Skin epidermis (tissue), 12 donors: ENCODE data around the gene CPEB2.

ENCODE experiments used
- H3K27ac ChIP-seq, 21 experiments: fragments of 200-600 bp; sonication (generic) in 11 of 21; one replicate each; pipeline ENCODE4 v1.5.0; 2020; ENCODE audit warnings: mild to moderate bottlenecking in 3 of 21, inconsistent platforms in 2 of 21, moderate library complexity in 2 of 21
- H3K4me3 ChIP-seq, 7 experiments: fragments of 200-600 bp; sonication (generic) in 2 of 7; one replicate each; pipeline ENCODE4 v1.5.0; 2020; ENCODE audit warnings: inconsistent platforms in 2 of 7, mild to moderate bottlenecking in 2 of 7, moderate library complexity in 1 of 7

CPEB2 gene

DNA sequence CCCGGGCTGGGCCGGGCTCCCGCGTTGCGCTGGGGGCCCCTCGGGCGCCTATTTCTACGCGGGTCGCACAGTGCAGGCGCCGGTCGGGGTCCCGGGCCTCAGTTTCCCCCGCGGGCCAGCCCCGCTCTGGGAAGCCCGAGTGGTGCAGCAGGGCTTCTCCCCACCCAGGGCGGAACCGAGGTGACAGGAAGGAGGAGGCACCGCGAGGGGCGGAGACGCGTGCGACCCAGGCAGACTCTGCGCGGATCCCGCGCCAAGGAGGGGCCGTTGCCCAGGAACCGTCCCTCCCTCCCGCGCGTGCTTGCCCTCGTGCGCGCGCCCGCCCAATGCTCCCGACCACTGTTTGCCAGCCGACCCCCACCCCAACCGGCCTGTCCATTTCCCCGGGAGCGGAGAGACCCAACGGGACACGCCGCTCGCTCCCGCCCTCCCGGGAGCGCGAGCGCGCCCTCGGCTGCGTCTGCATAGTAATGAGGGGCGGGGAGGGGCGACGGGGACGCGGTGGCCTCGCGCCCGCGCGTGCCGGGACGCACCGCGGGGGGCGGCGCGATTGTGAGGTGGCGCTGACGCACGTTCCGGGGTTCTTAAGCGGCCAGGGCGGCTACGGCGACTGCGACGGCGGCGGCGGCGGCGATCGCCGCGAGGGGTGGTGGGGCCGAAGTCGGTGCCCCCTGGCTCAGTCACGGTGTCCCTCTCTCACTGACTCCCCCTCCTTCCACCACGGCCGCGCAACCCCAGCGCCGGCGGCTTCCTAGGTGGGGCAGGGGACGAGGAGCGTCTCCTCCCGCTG is at the start of gene CPEB2:
Gene CPEB2 (plus strand): TSS at position 613 of the 790 bp plus-strand sequence. CDS start 193 bp downstream, outside the sequence.
- Histone ChIP-seq H3K4me3 (peak within 1 kb of the TSS; percentile 63 to 99 (median 82)), H3K27ac (peak within 1 kb of the TSS; percentile 96 to 100 (median 100))

DNA sequence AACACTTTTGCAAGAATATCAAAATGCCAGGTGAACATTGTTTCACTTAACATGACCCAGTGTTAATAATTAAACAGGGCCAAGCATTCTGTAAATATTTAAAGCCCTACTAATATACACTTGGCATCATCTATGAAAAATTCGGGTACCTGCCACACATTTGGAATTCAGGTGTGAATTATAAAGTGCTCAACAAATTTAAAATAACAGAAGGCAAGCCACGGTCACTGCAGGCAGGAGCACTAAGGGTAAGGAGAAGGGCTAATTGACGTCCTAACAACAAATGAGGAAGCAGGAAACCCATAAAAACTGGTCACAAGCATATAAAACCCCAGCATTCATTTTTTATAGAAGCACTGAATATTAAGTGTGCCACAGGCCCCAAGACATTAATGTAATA is 43.8 kb upstream of the CPEB2 start:
- H3K27ac ChIP-seq, result no peak overlapping the region
- no peak overlapping the region for H3K4me3 ChIP-seq

- Histone ChIP-seq H3K4me3 (no peak overlapping the region), H3K27ac (no peak overlapping the region)
Observed at GRCh38 chr4:14961292-14961691, 41.0 kb upstream of the CPEB2 start.

DNA sequence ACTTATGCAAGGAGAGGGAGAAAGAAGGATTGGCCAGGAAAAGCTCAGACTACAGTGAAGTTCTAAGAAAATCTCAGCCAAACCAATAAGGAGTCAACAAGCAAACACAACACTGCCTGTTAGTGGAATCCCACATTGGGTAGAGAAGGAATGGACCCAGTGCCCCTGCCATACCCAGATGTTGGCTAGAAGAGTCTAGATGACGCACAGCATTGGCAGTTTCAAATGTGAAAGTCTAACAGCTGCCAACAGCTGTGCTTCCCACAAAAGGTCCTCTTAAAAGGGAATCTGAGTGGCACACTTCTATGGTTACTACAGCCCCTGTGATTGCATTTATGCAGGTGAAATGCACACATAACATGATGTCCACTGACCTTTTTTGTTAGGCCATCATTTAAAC is 37.2 kb upstream of the CPEB2 start:
- Histone ChIP-seq H3K4me3 (no peak overlapping the region), H3K27ac (no peak overlapping the region)

DNA sequence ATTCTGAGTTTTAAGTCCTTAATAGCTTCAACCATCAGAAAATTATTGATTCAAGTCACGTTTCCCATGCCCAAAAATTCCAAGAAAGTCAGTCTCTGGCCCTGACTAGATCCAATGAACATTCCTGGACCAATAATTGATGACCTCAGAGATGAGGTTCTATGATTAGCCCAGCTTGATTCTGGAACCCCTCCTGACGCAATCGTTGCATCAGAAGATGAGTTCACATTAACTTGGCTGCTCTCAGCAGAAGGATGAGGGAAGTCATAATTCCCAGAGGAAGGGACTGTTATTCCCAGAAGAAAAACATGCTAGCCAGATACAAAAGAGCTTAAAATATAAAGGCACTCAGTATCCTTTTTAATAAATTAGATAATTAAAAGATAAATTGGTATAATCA is 34.3 kb upstream of the CPEB2 start:
- H3K4me3 ChIP-seq, result no peak overlapping the region
- H3K27ac ChIP-seq, result no peak overlapping the region

DNA sequence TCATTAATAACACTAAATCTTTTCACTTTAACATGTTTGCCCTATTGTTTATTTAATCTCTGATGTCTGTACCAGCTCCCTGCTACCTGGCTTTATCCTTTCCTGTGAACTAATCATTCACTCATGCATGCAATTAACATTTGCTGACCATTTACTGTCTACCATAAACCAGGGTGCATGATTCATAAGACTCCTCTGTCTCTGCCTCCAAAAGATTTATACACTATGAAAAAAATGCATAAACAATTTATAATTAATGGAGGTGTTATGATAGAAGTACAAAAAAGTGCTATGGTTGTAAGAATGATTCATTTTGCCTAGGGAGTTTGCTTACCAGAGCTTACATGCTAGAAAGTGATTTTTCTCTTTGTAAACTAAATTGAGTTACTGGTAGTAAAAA is 24.5 kb upstream of the CPEB2 start:
- Histone ChIP-seq H3K27ac (no peak overlapping the region), H3K4me3 (no peak overlapping the region)

DNA sequence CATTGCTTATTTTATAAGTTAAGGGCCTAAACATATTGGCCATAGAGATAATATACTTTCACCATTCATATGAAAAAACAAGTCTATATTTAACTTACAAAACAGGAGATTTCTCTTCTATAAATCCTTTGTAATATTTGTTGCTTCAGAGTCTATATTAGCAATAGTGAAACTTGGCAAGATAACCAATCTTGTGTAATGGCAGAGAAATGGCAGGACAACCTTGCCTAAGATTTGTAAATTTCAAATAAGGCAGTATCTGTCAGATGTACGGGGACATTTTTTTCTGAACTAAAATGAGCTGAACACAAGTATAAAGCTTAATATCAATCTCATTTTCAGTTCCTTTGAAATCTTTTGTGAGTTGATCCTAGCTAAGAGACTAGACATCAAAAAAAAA is 17.8 kb upstream of the CPEB2 start:
- H3K27ac ChIP-seq, result peak overlapping the region in 1 of 21 experiments; percentile 11
- no peak overlapping the region for H3K4me3 ChIP-seq

GRCh38 chr4:14985161-14985560 is 17.1 kb upstream of the CPEB2 start:
- Histone ChIP-seq H3K27ac (no peak overlapping the region), H3K4me3 (no peak overlapping the region)

GRCh38 chr4:14985843-14986242 is 16.4 kb upstream of the CPEB2 start:
- Histone ChIP-seq H3K27ac (no peak overlapping the region), H3K4me3 (no peak overlapping the region)

GRCh38 chr4:14987054-14987453 is 15.2 kb upstream of the CPEB2 start:
- Histone ChIP-seq H3K4me3 (no peak overlapping the region), H3K27ac (no peak overlapping the region)

- Histone ChIP-seq H3K4me3 (no peak overlapping the region), H3K27ac (no peak overlapping the region)
Observed at GRCh38 chr4:14990484-14990883, 11.8 kb upstream of the CPEB2 start.

GRCh38 chr4:14994242-14994641 is 8.0 kb upstream of the CPEB2 start:
- H3K4me3 ChIP-seq, result no peak overlapping the region
- no peak overlapping the region for H3K27ac ChIP-seq

DNA sequence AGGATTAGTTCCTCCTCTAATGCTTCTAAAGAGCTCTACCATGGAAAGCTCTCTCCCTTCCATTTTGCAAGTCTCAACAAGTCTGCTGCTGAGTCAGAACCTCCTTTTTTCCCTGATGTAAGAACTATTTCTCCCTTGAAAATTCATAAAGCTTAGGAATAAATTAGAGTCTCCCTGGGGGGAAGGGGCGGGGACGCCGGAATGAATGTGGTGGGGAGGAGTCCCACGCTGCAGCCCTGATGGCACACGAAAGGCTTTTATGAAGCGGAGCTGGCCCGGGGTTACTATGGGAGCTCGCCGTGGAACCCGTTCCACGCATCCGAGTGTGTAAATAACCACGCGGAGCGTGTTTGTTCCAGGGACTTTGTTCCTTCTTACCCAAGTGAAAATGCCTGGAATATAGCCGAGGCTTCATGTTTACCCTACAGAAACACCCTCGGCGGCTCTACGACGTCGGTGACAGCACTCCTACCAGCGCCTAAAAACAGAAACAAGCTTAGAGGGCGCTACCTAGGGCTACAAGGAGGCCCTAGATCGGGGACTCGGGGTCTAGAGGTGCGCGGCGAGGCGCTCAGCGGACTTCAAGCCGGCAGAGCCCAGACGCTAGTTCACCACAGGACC is 923 bp upstream of the CPEB2 start:
- peak overlapping the region; percentile 63 to 99 (median 82) for H3K4me3 ChIP-seq
- H3K27ac ChIP-seq, result peak overlapping the region; percentile 95 to 100 (median 100)

DNA sequence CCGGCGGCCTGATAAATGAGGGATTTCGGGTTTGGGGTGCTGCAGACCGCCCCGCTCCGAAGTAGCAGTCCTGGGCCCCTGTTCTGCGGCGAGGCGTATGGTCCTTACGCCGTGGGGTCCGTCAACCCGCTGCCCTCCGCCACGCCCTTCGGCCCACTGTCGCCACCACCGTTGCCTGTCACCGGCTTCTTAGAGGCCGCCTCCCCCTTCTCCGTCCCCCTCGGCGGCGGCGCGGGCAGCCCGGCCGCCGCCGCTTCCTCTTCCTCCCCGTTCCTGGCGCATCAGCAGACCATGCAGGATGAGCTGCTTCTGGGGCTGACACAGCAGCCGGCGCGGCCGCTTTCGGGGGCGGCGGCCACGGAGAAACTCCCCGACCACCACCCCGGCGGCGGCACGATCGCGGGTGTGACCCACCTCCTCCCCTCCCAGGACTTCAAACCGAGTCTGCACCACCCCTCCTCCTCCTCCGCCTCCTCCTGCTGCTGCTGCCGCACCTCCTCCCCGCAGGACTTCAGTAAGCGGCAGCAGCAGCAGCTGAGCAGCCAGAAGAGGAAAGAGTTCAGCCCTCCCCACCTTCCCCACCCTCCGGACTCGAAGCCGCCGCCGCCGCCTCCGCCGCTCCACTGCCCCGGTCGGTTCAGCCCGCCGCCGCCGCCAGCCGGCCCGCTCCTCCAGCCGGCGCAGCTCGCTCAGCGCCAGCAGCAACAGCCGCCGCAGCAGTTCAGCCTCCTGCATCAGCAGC is 549 bp downstream of the CPEB2 start:
- Histone ChIP-seq H3K4me3 (peak overlapping the region; percentile 63 to 99 (median 82)), H3K27ac (peak overlapping the region; percentile 96 to 100 (median 100))

DNA sequence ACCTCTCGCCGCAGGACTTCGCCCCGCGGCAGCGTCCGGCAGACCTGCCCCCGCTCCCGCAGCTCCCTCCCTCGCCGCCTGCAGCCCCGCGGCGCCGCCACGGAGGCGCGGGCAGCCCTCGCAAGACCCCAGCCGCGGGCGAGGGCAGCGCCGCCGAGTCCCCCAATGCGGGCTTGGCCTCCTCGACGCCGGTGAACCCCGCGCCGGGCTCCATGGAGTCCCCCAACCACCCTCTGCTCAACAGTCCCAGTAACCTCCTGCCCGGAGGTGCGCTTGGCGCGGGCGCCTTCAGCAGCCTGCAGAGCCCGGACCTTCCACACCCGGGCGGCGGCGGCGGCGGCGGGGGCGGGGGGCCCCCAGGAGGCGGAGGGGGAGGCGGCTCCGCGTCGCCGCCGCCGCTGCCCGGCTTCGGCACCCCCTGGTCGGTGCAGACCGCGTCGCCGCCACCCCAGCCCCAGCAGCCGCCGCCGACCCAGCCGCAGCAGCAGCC is 1.2 kb downstream of the CPEB2 start:
- Histone ChIP-seq H3K27ac (peak overlapping the region; percentile 96 to 100 (median 100)), H3K4me3 (peak overlapping the region; percentile 63 to 99 (median 82))

DNA sequence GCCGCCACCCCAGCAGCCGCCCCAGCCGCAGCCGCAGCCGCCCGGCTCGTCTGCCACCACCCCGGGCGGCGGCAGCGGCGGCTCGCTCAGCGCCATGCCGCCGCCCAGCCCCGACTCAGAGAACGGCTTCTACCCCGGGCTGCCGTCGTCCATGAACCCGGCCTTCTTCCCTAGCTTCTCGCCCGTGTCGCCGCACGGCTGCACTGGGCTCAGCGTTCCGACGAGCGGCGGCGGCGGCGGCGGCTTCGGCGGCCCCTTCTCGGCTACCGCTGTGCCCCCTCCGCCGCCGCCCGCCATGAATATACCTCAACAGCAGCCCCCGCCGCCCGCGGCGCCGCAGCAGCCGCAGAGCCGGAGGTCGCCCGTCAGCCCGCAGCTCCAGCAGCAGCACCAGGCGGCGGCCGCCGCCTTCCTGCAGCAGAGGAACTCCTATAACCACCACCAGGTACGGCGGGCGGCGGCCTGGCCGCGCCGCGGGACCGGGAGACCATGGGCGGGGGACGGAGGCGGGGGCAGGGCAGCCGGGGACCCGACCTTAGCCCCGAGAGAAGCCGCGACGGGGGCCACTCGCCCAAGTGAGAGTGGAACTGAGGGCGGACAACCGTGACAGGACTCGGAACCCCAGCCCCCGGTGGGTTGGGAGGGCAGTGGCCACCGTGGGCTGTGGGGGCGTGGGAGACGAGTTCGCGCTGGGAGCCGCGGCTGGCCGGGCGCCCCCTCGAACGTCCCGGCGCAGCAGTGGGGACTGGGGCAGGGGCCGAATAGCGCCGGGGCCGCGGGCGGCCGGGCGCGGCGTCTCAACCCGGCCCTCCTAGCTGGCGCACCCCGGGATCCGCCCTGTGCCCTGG is 1.8 kb downstream of the CPEB2 start:
- H3K27ac ChIP-seq, result peak overlapping the region; percentile 94 to 100 (median 100)

GRCh38 chr4:15004739-15005301 is 2.5 kb downstream of the CPEB2 start:
- peak overlapping the region; percentile 94 to 100 (median 100) for H3K27ac ChIP-seq

More for the DNA sequence above, 1.8 kb downstream of the CPEB2 start:
- H3K4me3 ChIP-seq, result peak overlapping the region; percentile 63 to 99 (median 82)

GRCh38 chr4:15005474-15006115 is 3.3 kb downstream of the CPEB2 start:
- Histone ChIP-seq H3K4me3 (peak overlapping the region; percentile 63 to 99 (median 82)), H3K27ac (peak overlapping the region; percentile 94 to 100 (median 100))

More at GRCh38 chr4:15004739-15005301, 2.5 kb downstream of the CPEB2 start:
- H3K4me3 ChIP-seq, result peak overlapping the region; percentile 63 to 99 (median 82)
